Right lobe of liver (tissue), 6 donors: Measurements from ENCODE around the gene MX1. TPM values are rescaled to one million over a fixed set of nuclear protein-coding genes. Genes with fewer than 3 reads are reported as not detected.

ENCODE experiments used
- ATAC-seq, 4 donors: fragments of 200-7000 bp; cut with Tn5 transposase; one replicate each; pipeline ENCODE4 v1.9.1; 2020; ENCODE audit warnings: mild to moderate bottlenecking in 4 of 4, moderate library complexity in 4 of 4
- DNase-seq, 3 donors: peaks; one replicate each; pipeline ENCODE4 v3.0.0-alpha.2; 2020
- H3K27ac ChIP-seq, 3 donors: fragments of 200-600 bp; one replicate each; pipeline ENCODE4 v1.8.0; 2022
- H3K27me3 ChIP-seq, 2 donors: fragments of 200-600 bp; one replicate each; pipeline ENCODE4 v1.8.0; 2022
- H3K36me3 ChIP-seq, 4 donors: fragments of 200-600 bp; sonication (generic) in 1 of 4; one replicate each; pipeline versions ENCODE4 v1.5.1 to v1.8.0; 2017 to 2022; ENCODE audit warnings: control low read depth in 1 of 4
- H3K4me1 ChIP-seq, 4 donors: fragments of 200-600 bp; sonication (generic) in 1 of 4; one replicate each; pipeline versions ENCODE4 v1.5.1 to v1.8.0; 2017 to 2022; ENCODE audit warnings: control low read depth in 1 of 4
- H3K4me3 ChIP-seq, 3 donors: fragments of 200-600 bp; one replicate each; pipeline ENCODE4 v1.8.0; 2022
- H3K9me3 ChIP-seq, 4 donors: fragments of 200-600 bp; sonication (generic) in 1 of 4; one replicate each; pipeline versions ENCODE4 v1.5.1 to v1.8.0; 2017 to 2022; ENCODE audit warnings: control low read depth in 1 of 4
- CTCF ChIP-seq, 4 donors: fragments of 200-600 bp in 3 of 4; fragments of 450-650 bp in 1 of 4; IDR thresholded peaks; one replicate each; pipeline versions ENCODE4 v1.5.1 to v1.8.0; 2016 to 2022; ENCODE audit warnings: antibody characterized with exemption in 4 of 4, mild to moderate bottlenecking in 2 of 4
- POLR2A ChIP-seq: fragments of 450-650 bp; IDR thresholded peaks from one replicate; pipeline ENCODE4 v1.6.1; 2017; ENCODE audit warnings: antibody characterized with exemption, mild to moderate bottlenecking
- WGBS: methylation state at CpG from one replicate; pipeline ENCODE4 v1.1.6; 2018; ENCODE audit warnings: low coverage, low lambda C conversion rate; ENCODE audit not compliant: insufficient coverage; ENCODE audit errors: missing lambda C conversion rate; 5-methylcytosine and 5-hydroxymethylcytosine counted together
- intact Hi-C, 2 donors: fragments of 100-400 bp; cut with DNase I; formaldehyde crosslinking; loops; one replicate each; pipeline versions ENCODE4 v1.11.2 to v1.14.1; 2022
- total RNA-seq, 6 experiments: library from RNA; depleted of rRNA in 2 of 6; stranded (reverse); fragments of >200 nt in 2 of 6; fragmentation: NEBNext Ultra II Directional in 3 of 6; extraction: Animal tissue kit (Norgen Biotek cat#: 25700) in 3 of 6; gene quantifications; one replicate each; pipeline versions ENCODE4 v1.1.0 to v1.2.4, GENCODE V29; 2016 to 2023
- donor health status: DM: no; HTN: yes; CAD: no.
- donor health status: DM: no; HTN: no; CAD: no.
- donor health status: DM: no; HTN: no; CAD: no.
- donor health status: DM: no; HTN: yes; CAD: no.
- donor health status: DM: no; HTN: yes; CAD: no.

The MX1 gene
- total RNA-seq, 6 experiments from 2014 or later, result 6.1 to 25.4 (median 10.5) TPM

- Histone ChIP-seq H3K27me3 (no peaks in the 10 kb centered on the region), H3K4me3 (no peak overlapping the region), H3K9me3 (no peaks in the 10 kb centered on the region), H3K36me3 (no peaks in the 10 kb centered on the region), H3K4me1 (no peaks in the 10 kb centered on the region), H3K27ac (no peak overlapping the region)
- 58% methylated on average over 4 of the region's 4 CpGs for WGBS
- TF ChIP-seq POLR2A (no peak), CTCF (IDR thresholded peaks at IDR 0.05) (no peak)
- DNase-seq (no peak), ATAC-seq (no peak)
- intact Hi-C loops, result no loop called here
Observed at GRCh38 chr21:41398251-41398650, 27.8 kb upstream of the MX1 start.

- Histone ChIP-seq H3K36me3 (no peaks in the 10 kb centered on the region), H3K27me3 (no peaks in the 10 kb centered on the region), H3K9me3 (no peaks in the 10 kb centered on the region), H3K27ac (no peak overlapping the region), H3K4me1 (no peaks in the 10 kb centered on the region), H3K4me3 (no peak overlapping the region)
- intact Hi-C loops, result no loop called here
- TF ChIP-seq POLR2A, result no peak
- no peak for TF ChIP-seq CTCF (IDR thresholded peaks at IDR 0.05)
- 81% methylated on average over 13 of the region's 16 CpGs for WGBS
- ATAC-seq (no peak), DNase-seq (peak in 1 of 3 donors; percentile 18)
Observed at GRCh38 chr21:41398831-41399230, 27.2 kb upstream of the MX1 start.

- DNase-seq, result peak in 1 of 3 donors; percentile 12
- no peak for ATAC-seq
- Histone ChIP-seq H3K4me1 (no peaks in the 10 kb centered on the region), H3K27ac (no peak overlapping the region), H3K36me3 (no peaks in the 10 kb centered on the region), H3K4me3 (no peak overlapping the region), H3K27me3 (no peaks in the 10 kb centered on the region), H3K9me3 (no peaks in the 10 kb centered on the region)
- TF ChIP-seq CTCF (IDR thresholded peaks at IDR 0.05), result no peak
- no peak for TF ChIP-seq POLR2A
- intact Hi-C loops, result no loop called here
- WGBS, result 59% methylated on average over 3 of the region's 7 CpGs
Observed at GRCh38 chr21:41399246-41399800, 26.7 kb upstream of the MX1 start.

GRCh38 chr21:41402231-41402630 lies 23.8 kb upstream of the MX1 start:
- ATAC-seq, result no peak
- no peak for TF ChIP-seq CTCF (IDR thresholded peaks at IDR 0.05)
- Histone ChIP-seq H3K27me3 (no peaks in the 10 kb centered on the region), H3K9me3 (no peaks in the 10 kb centered on the region), H3K27ac (no peak overlapping the region), H3K4me3 (no peak overlapping the region), H3K4me1 (no peaks in the 10 kb centered on the region), H3K36me3 (no peaks in the 10 kb centered on the region)
- WGBS, result 92% methylated on average over 2 of the region's 11 CpGs
- intact Hi-C loops, result no loop called here
- DNase-seq, result peak in 1 of 3 donors; percentile 18

GRCh38 chr21:41402796-41403195 lies 23.2 kb upstream of the MX1 start:
- no peaks in the 10 kb centered on the region for H3K9me3 ChIP-seq
- H3K4me3 ChIP-seq, result no peak overlapping the region
- TF ChIP-seq POLR2A (no peak), CTCF (IDR thresholded peaks at IDR 0.05) (no peak)
- 74% methylated on average over 4 of the region's 10 CpGs for WGBS
- DNase-seq, result peak in 1 of 3 donors; percentile 30
- H3K27ac ChIP-seq, result no peak overlapping the region
- ATAC-seq, result no peak
- intact Hi-C loops, result no loop called here
- no peaks in the 10 kb centered on the region for H3K27me3 ChIP-seq
- H3K36me3 ChIP-seq, result no peaks in the 10 kb centered on the region
- no peaks in the 10 kb centered on the region for H3K4me1 ChIP-seq
